Cardiac fibroblast (primary cell): ENCODE data around the gene CDSN.

Source experiments
- DNase-seq, 2 donors: peaks; one replicate each; pipeline versions ENCODE4 v3.0.0 to v3.0.0-alpha.2; 2010; ENCODE audit warnings: low read depth in 2 of 2
- H3K4me3 ChIP-seq, 2 donors: replicated peaks in 1 of 2; 1 replicate in 1 of 2; 2 replicates in 1 of 2; pipeline ENCODE4 v1.5.1; 2011; ENCODE audit warnings: low read depth in 2 of 2, low read length in 2 of 2, mild to moderate bottlenecking in 2 of 2, moderate library complexity in 1 of 2
- CTCF ChIP-seq: IDR thresholded peaks from one replicate; pipeline ENCODE4 v1.5.1; 2011; ENCODE audit warnings: low read depth, mild to moderate bottlenecking, low read length, inconsistent platforms

The CDSN gene

GRCh38 chr6:31156641-31157040 is 36.4 kb upstream of the CDSN start:
- TF ChIP-seq CTCF: no peak
- H3K4me3 ChIP-seq: no peak overlapping the region
- no peak for DNase-seq

GRCh38 chr6:31154436-31154835 is 34.2 kb upstream of the CDSN start:
- DNase-seq: no peak
- no peak overlapping the region for H3K4me3 ChIP-seq
- TF ChIP-seq CTCF: no peak

- no peak overlapping the region for H3K4me3 ChIP-seq
- no peak for TF ChIP-seq CTCF
- DNase-seq: no peak
Measured at GRCh38 chr6:31152781-31153180, 32.5 kb upstream of the CDSN start.

GRCh38 chr6:31149827-31150447 is 29.7 kb upstream of the CDSN start:
- DNase-seq: no peak
- H3K4me3 ChIP-seq: no peak overlapping the region
- TF ChIP-seq CTCF: no peak

- no peak overlapping the region for H3K4me3 ChIP-seq
- no peak for DNase-seq
- no peak for TF ChIP-seq CTCF
Measured at GRCh38 chr6:31145386-31145785, 25.1 kb upstream of the CDSN start.

GRCh38 chr6:31144970-31145340 is 24.7 kb upstream of the CDSN start:
- H3K4me3 ChIP-seq: no peak overlapping the region
- no peak for DNase-seq
- TF ChIP-seq CTCF: no peak
